ENCODE data around the gene DCLK1.
"Not testable (repeated sequence)": the region's sequence is repeated elsewhere in the genome, so short reads cannot be mapped to it uniquely, and the experiment has no call there.

The DCLK1 gene

DNA sequence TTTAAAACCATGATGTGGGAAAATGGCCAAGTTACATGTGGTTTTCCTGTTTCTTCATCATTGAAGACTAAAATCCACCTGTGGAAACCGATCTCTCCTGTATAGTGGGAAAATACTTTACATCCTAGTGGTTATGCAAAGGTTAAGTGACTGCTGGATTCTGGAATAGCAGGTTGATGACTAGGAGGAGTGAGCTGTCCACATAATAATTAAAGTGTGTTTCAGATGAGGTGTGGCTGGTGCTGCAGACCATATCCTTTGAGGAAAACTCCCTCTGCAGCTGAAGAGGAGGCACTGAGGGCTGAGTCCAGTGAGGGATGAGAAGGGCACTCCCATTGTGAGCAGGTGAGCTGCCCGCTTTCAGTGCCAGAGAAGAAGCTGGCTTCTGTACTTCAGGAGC lies 43.2 kb downstream of the DCLK1 start:
- TF ChIP-seq POLR2A (IDR thresholded peaks at IDR 0.05; ENCODE audit: low read length) (no peak), GATA1 (IDR thresholded peaks at IDR 0.05; ENCODE audit: low read depth, low read length) (no peak)
- no peak for DNase-seq

DNA sequence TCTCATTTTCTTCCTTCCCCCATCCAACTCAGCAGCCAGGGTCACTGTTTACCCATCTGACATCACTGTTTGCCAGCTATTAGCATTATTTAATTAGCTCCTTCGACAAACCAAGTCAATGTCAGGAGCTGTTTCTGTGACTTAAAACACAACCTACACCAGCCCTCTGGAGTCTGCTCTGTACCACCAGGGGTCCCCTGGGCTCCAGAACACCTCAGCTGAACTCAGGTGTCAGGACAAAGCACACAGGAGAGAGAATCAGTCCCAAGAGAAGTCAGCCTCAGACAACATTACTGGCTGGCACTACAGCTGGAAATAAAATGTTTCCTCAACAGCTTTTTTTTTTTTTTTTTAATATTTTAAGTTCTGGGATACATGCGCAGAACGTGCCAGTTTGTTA lies 45.1 kb downstream of the DCLK1 start:
- no peak for DNase-seq
- TF ChIP-seq POLR2A (IDR thresholded peaks at IDR 0.05; ENCODE audit: low read length), result no peak
- TF ChIP-seq GATA1 (IDR thresholded peaks at IDR 0.05; ENCODE audit: low read depth, low read length), result no peak

DNA sequence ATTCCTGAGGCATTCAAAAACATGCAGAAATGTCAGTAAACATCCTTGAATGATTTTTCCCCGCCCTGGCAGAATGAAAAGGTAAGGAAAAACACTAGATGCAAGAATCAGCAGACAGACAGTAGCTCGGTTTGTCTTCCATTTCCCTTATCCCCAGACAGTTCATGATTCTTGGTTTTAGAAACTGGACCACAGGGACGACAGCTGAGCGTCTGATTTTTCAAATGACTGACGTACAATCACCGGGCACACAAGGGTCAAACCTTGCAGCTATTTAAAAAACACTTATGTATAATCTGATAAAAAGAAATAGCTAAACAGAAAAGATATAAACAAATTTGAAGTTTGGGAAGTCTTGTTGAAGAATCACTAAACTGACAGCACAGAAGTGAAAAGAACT lies 47.1 kb downstream of the DCLK1 start:
- TF ChIP-seq GATA1 (IDR thresholded peaks at IDR 0.05; ENCODE audit: low read depth, low read length), result no peak
- no peak for TF ChIP-seq POLR2A (IDR thresholded peaks at IDR 0.05; ENCODE audit: low read length)
- no peak for DNase-seq

DNA sequence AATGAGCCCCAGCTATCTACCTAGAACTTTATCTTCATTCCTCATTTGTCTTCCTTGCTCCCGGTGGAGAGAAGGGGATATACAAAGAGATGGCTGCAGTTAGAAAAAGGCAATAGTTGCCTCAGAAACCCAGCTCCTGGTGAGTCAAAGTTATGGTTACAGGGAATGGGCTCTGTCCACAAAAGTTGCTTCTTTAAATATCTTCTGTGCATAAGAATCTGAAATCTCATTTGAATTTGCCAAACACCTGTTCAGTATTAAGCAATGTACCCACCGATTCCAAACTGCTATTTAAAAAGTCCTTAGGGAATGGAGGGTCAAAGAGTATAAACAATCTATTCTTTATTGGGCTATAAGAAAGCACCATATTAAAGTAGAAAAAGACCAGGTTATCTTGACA lies 48.4 kb downstream of the DCLK1 start:
- TF ChIP-seq POLR2A (IDR thresholded peaks at IDR 0.05; ENCODE audit: low read length) (no peak), GATA1 (IDR thresholded peaks at IDR 0.05; ENCODE audit: low read depth, low read length) (no peak)
- DNase-seq, result no peak

DNA sequence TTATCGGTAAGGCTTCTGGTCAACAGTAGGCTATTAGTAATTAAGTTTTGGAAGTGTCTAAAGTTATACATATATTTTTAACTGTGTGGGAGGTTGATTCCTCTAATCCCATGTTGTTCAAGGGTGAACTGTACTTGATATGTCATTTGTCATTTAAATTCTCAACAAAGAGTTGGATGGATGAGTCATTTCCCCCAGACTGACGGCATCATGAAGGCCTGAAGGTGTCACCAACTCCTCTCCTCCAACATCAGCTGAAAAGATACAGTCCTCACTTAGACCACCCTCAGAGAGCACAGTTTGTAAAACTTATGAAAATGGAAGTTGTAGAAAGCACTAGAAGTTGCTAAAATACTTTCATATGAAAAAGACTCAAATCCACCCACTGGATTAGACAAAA lies 48.8 kb downstream of the DCLK1 start:
- no peak for DNase-seq
- TF ChIP-seq POLR2A (IDR thresholded peaks at IDR 0.05; ENCODE audit: low read length) (no peak), GATA1 (IDR thresholded peaks at IDR 0.05; ENCODE audit: low read depth, low read length) (no peak)

DNA sequence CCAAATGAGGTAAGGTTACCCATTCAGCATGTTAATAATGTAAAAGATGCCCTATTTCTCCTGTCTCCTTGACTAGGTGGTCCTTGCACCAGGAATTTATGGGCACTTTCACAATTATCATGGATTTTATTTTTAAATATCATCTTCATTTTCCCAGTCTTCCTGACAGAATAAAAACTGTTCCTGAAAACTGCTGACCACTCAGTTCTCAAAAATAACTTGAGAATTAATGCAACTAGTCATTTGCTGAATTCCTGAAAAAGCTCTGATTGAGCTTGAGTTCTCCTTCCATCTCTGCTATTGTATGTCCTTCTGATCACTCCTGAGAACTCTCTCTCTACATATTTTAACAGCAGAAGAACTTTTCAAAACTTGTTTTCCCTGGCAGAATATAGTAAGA lies 55.0 kb downstream of the DCLK1 start:
- no peak for DNase-seq

DNA sequence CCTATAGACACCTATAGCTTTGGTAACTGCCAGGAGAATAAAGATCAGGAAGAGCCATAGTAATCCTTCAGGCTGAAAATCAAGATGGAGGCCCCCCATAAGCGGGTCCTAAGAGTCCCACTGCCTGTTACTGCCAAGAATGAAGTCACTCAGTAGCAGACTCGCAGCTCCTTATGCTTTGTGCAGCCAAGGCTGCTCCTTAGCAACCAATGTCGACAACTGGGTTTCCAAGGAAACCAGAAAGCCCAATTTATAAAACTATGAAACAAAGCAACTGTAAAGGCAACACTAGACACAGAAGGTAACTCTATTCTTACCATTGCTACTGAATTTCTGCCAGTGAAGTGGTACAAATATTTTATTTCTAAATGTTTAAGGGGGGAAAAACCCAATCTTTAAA lies 56.5 kb downstream of the DCLK1 start:
- DNase-seq, result no peak
- TF ChIP-seq POLR2A (IDR thresholded peaks at IDR 0.05; ENCODE audit: low read length) (no peak), GATA1 (IDR thresholded peaks at IDR 0.05; ENCODE audit: low read depth, low read length) (no peak)

More for the DNA sequence above, 55.0 kb downstream of the DCLK1 start:
- no peak for TF ChIP-seq POLR2A (IDR thresholded peaks at IDR 0.05; ENCODE audit: low read length)
- no peak for TF ChIP-seq GATA1 (IDR thresholded peaks at IDR 0.05; ENCODE audit: low read depth, low read length)

DNA sequence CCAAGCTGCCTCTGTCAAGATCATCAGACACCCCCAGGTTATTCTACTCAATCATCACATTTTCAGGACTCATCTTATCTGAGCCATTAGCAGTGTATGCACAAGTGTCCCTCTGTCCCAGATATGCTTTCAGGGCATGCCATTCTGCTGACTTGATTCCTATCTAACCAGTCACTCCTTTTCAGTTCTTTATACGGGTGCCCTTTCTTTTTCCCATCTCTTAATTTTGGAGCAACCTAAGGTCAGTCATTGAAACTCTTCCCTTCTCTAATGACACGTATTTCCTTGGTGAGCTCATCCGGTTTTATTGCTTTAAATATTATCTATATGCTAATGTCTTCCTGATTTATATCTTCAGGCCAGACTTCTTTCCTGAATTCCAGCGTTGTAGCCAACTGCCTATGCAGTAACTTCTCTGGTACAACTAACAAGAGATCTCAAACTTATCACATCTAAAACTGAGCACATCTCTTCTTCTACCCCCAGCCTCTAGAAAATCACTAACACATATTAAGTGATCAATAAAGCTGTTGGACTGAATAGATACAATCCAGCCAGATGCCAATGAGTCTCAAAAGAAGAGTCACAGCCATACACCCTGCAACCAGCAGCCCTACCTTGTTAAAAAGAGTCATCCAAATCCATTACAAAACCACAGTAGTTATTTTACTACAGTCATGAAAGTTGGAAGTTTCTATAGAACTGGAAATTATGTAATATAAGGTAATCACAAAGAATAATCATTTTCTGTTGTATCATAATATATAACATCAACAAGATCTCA lies 58.8 kb downstream of the DCLK1 start:
- TF ChIP-seq GATA1 (IDR thresholded peaks at IDR 0.05; ENCODE audit: low read depth, low read length) (no peak), POLR2A (IDR thresholded peaks at IDR 0.05; ENCODE audit: low read length) (no peak)
- no peak for DNase-seq

DNA sequence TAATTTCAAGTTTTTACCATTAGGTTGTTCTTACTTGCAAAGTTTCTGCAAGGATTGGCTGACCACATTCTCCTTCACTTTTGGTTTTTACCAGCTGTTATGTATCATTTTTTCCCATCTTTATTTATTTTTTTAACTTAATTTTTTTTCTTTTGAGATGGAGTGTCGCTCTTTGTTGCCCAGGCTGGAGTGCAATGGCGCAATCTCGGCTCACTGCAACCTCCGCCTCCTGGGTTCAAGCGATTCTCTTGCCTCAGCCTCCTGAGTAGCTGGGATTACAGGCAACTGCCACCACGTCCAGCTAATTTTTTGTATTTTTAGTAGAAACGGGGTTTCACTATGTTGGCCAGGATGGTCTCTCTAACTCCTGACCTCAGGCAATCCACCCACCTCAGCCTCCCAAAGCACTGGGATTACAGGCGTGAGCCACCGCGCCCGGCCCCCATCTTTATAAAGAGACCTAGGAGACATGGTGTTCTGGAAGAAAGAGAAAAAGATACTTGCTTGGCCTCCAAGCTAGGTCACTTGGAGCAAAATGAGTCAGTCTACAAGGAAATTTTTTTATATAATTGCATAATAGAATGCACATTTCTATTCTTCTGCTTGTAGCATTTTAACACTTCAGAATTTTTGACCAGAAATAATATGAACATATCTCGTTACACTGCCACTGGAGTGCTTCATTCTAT lies 60.5 kb downstream of the DCLK1 start:
- DNase-seq, result not testable (repeated sequence)

DNA sequence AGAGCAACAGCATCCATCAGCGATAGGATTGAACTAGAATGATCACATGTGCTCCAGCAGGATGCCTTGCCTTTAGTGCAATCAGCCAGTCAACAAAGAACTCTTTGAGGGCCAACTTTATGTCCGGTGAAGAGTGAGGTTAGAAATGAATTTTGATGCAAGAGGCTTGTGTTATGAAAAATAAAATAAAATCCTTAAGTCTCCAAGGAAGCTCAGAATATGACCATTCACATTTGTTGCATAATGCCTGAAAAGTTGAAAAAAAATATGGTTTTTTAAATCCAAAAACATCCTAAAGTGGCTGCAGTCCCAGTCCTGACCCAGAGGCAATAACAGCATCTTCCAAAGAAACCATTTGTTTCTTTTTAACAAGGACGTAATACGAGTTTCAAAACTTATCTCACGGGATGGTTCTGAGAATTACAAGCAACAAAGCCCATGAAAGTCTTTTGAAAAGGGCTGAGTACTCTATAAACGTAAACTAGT lies 61.3 kb downstream of the DCLK1 start:
- no peak for DNase-seq
- TF ChIP-seq GATA1 (IDR thresholded peaks at IDR 0.05; ENCODE audit: low read depth, low read length), result no peak

DNA sequence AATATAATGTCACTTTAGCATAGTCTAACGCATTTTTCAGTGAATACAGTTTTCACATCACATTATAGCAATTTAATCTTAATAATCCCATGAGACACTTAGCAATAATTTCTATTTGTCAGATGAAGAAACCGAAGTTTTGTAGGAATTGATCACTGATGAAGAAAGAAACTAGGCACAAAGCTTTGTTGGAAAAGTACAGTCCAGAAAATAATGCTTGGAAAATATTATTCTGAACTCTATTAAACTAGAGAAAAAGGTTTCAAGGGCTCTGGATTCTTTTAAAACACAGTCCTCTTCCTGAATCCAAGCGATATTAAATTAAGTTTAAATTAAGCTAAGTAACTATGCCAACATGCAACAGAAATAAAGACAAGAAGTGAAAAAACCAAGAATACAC lies 62.2 kb downstream of the DCLK1 start:
- no peak for DNase-seq
- TF ChIP-seq GATA1 (IDR thresholded peaks at IDR 0.05; ENCODE audit: low read depth, low read length) (no peak), POLR2A (IDR thresholded peaks at IDR 0.05; ENCODE audit: low read length) (no peak)

DNA sequence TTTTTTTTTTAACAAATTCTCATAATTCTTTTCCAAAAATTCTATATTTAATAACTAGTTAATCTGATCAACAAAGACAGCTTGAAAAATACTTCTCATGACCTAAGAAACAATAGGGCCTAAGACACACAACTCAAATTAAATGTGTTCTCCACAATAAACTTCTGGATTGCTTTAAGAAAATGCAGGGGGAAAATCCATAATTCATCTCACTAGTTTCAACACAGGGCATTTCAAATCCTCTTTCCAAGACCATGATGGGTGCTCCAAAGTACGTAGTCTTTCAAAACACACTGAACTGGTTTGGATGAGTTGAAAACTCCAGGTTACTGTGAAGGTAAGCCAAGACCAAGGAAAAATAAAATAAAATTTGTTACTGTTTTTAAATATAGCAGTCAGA lies 62.6 kb downstream of the DCLK1 start:
- DNase-seq, result no peak
- TF ChIP-seq POLR2A (IDR thresholded peaks at IDR 0.05; ENCODE audit: low read length) (no peak), GATA1 (IDR thresholded peaks at IDR 0.05; ENCODE audit: low read depth, low read length) (no peak)

DNA sequence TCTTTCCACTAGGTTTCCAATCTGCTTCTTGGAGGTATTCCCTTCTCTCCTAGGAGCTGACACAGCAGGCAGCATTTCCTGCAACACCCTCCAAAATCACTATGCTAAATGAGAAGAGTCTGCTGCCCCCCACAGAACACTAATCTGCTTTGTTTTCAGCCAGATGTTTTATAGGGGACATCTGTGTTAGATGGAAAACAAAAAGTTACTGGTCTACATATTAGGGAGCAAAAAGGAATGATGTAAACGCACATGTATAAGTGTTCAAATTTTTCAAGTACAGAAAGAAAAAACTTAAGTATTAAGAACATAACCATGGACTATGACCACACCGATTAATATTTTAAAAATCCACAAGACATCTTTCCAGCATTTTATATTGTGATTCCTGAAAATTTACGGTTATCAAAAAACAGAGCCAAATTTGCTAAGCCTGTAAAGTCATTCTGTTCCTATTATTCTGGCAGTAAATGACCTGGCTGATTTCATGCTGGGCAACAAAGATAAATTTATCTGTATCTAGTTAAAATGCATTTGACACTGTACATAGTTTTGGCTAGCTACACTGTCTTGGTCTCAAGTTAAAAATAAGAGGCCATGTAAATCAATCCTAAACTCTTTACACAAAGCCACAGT lies 63.3 kb downstream of the DCLK1 start:
- TF ChIP-seq GATA1 (IDR thresholded peaks at IDR 0.05; ENCODE audit: low read depth, low read length) (no peak), POLR2A (IDR thresholded peaks at IDR 0.05; ENCODE audit: low read length) (no peak)
- no peak for DNase-seq

DNA sequence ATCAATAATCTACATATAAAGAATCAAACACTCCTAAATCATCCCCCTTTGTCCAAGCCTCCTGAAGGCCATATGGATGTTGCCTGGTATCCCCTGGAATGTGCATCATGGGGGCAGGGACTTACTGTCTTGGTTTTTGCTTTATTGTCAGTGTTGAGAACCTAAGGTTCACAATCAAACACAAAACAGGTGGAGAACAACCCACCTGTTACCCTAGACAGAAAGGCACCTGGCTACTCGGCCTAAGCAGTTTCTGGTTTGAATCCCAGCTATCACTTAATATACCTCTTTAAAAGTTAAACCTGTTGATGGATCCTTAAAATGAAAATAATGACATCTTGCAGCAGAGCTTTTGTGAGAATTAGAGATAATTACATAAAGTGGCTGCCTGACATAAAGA lies 68.9 kb downstream of the DCLK1 start:
- DNase-seq, result no peak

DNA sequence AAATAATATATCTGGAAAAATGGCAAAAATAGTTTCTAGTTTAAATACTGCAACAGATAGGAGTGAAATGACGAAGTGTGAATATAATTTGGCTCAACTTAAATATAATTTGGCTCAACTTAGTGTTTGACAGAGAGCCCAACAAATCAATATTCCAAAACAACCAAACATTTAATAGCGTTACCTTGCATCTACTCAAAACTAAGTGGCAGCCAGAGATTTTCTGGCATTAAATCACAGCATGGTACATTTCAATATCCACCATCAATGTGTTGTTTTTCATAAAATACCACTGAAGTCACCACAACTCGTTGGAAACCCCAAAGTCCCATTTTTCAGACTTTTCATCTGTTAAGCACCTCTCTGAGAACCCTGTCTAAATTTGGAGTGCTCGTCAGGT lies 69.6 kb downstream of the DCLK1 start:
- DNase-seq, result no peak
- no peak for TF ChIP-seq POLR2A (IDR thresholded peaks at IDR 0.05; ENCODE audit: low read length)
- TF ChIP-seq GATA1 (IDR thresholded peaks at IDR 0.05; ENCODE audit: low read depth, low read length), result no peak

More for the DNA sequence above, 68.9 kb downstream of the DCLK1 start:
- TF ChIP-seq GATA1 (IDR thresholded peaks at IDR 0.05; ENCODE audit: low read depth, low read length) (no peak), POLR2A (IDR thresholded peaks at IDR 0.05; ENCODE audit: low read length) (no peak)

Measured in erythroblast (primary cell).